Measurements from ENCODE around the gene SMIM36.

DNA sequence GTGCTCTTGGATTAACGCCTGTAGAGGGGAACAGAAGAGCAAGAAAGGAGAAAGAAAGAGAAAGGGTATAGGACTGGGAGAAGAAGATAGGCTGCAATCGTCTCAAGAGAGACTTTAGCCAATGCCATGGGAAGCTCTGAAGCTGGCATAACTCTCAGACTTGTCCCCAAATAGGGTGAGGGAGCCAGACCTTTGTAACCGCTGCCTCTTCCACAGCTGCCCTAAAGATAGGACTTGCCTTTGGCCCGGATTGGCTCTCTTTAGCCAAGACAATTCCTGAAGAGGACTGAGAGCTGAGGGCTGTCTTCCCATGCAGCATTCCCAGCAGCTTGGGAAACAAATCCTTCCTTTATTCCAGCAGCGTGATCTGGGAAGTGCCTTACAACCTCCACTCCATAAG lies 68.8 kb downstream of the SMIM36 start:
- TF ChIP-seq CTCF (IDR thresholded peaks at IDR 0.05) (no peak), POLR2A (IDR thresholded peaks at IDR 0.05) (no peak)
